ENCODE results near the gene SLC17A1.

DNA sequence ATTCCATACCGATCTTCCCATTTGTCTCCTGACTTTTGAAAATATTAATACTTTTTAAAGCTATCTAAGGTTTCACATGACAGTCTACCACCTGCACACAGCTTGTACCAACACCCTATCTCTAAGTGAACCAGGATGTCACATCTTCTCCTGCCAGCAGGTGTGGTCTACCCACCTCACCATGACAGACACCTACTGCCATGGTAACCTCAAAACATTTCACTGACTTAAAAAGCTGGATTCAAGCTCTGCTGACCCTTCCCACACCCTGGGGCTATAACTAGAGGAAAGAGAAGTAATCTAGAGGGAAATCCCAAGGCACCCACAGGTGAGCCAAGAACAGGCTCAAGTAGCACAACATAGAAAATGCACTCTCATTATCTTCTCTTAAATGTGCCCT is 41.0 kb upstream of the SLC17A1 start:
- TF ChIP-seq POLR2A (IDR thresholded peaks at IDR 0.05; ENCODE audit: low read depth, low read length), result no peak
- TF ChIP-seq POLR2AphosphoS5 (IDR thresholded peaks at IDR 0.05; ENCODE audit: low read depth, low read length), result no peak
- no peak for TF ChIP-seq POU2F2 (IDR thresholded peaks at IDR 0.05; ENCODE audit: low read depth, low read length)
